K562 (cell line): ENCODE results near the gene ARRDC5. TPM values are rescaled to one million over a fixed set of nuclear protein-coding genes. Genes with fewer than 3 reads are reported as not detected.
A peak's percentile ranks its signal among the peaks of the same experiment; 100 is the strongest.

Experiments
- CCNT2 ChIP-seq: IDR thresholded peaks from 2 replicates; pipeline ENCODE4 v1.6.1; 2011; ENCODE audit warnings: borderline replicate concordance, low read depth, mild to moderate bottlenecking, moderate library complexity, mixed read lengths, low read length; ENCODE audit not compliant: insufficient read length; ENCODE audit errors: extremely low read depth
- CREB3L1 ChIP-seq: fragments of 450-650 bp; IDR thresholded peaks from 2 replicates; pipeline ENCODE4 v1.6.1; 2014; ENCODE audit warnings: low read depth, mild to moderate bottlenecking, moderate library complexity, borderline replicate concordance
- HDAC8 ChIP-seq: fragments of 450-650 bp; IDR thresholded peaks from 2 replicates; pipeline ENCODE4 v1.6.1; 2016; ENCODE audit warnings: mild to moderate bottlenecking, missing genetic modification characterization, moderate library complexity, missing compliant biosample characterization
- HNRNPL ChIP-seq: fragments of 200-400 bp; formaldehyde crosslinking; IDR thresholded peaks from 2 replicates; pipeline ENCODE4 v1.6.1; 2017; ENCODE audit warnings: low read depth, mild to moderate bottlenecking, low read length
- KLF6 ChIP-seq: fragments of 250-450 bp; sonication (Bioruptor Pico); IDR thresholded peaks from 2 replicates; pipeline ENCODE4 v1.4.0; 2020; ENCODE audit warnings: mild to moderate bottlenecking, moderate library complexity, borderline replicate concordance
- POLR2AphosphoS5 ChIP-seq: IDR thresholded peaks from 2 replicates; pipeline ENCODE4 v1.6.1; 2011; ENCODE audit warnings: mild to moderate bottlenecking, low read depth, low read length, moderate library complexity; ENCODE audit not compliant: control insufficient read depth, insufficient read depth
- RBM39 ChIP-seq: fragments of 200-400 bp; formaldehyde crosslinking; optimal IDR thresholded peaks from 2 replicates; pipeline ENCODE3; 2018; ENCODE audit warnings: low read depth, low read length
- SMARCC2 ChIP-seq: fragments of 450-650 bp; IDR thresholded peaks from 2 replicates; pipeline ENCODE4 v1.6.1; 2017; ENCODE audit warnings: antibody characterized with exemption, moderate library complexity, mild to moderate bottlenecking, low read depth
- SP1 ChIP-seq: sonication (generic); formaldehyde crosslinking; IDR thresholded peaks from 2 replicates; pipeline ENCODE4 v1.8.1; 2022; ENCODE audit warnings: mild to moderate bottlenecking, missing genetic modification reagents
- TBP ChIP-seq: optimal IDR thresholded peaks from 2 replicates; pipeline ENCODE3; 2011; ENCODE audit warnings: low read depth, low read length, improper control_type of control experiment
- TFAM ChIP-seq: fragments of 250-450 bp; sonication (Bioruptor Pico); conservative IDR thresholded peaks from 2 replicates; pipeline ENCODE4 v1.5.0; 2021; ENCODE audit warnings: mild to moderate bottlenecking, moderate library complexity
- ZFX ChIP-seq: sonication (generic); formaldehyde crosslinking; IDR thresholded peaks from 2 replicates; pipeline ENCODE4 v1.8.0; 2022; ENCODE audit warnings: mild to moderate bottlenecking, missing genetic modification reagents, moderate library complexity
- ZNF589 ChIP-seq: fragments of 200-800 bp; sonication (Bioruptor generic); IDR thresholded peaks from 2 replicates; pipeline ENCODE4 v1.6.1; 2016; ENCODE audit warnings: low read depth, missing genetic modification characterization, missing compliant biosample characterization
- ZNF609 ChIP-seq: sonication (generic); formaldehyde crosslinking; IDR thresholded peaks from 2 replicates; pipeline ENCODE4 v1.8.1; 2023; ENCODE audit warnings: missing genetic modification reagents, mild to moderate bottlenecking, borderline replicate concordance
- ZNF644 ChIP-seq: fragments of 200-800 bp; sonication (Bioruptor generic); IDR thresholded peaks from 2 replicates; pipeline ENCODE4 v1.6.1; 2016; ENCODE audit warnings: low read depth, missing genetic modification characterization, missing compliant biosample characterization
- ZNF764 ChIP-seq: fragments of 250-450 bp; sonication (Bioruptor Pico); IDR thresholded peaks from 2 replicates; pipeline ENCODE4 v1.4.0; 2020; ENCODE audit warnings: low read depth, mild to moderate bottlenecking, moderate library complexity
- polyA plus RNA-seq, 8 experiments: library from polyadenylated mRNA; depleted of rRNA in 4 of 8; stranded (reverse) in 5 of 8; unstranded in 3 of 8; fragments of >200 nt; fragmentation: Nextera tagmentation in 2 of 8; fragmentation: Illumina TruSeq in 1 of 8; extraction: Ambion mirVana in 2 of 8; extraction: Trizol in 1 of 8; gene quantifications; 2 replicates each; pipeline versions ENCODE4 v1.2.1 to v1.2.3, GENCODE V29; 2011 to 2014; ENCODE audit warnings: inconsistent platforms in 1 of 8, missing spikeins in 1 of 8
- total RNA-seq, 7 experiments: library from RNA; depleted of rRNA in 6 of 7; stranded (reverse); fragments of >200 nt in 6 of 7; fragmentation: Illumina TruSeq in 2 of 7; extraction: Trizol in 2 of 7; gene quantifications; 2 replicates each; pipeline versions ENCODE4 v1.2.1 to v1.2.3, GENCODE V29; 2011 to 2021; ENCODE audit warnings: low replicate concordance in 1 of 7
- TF ChIP-seq, protein P1 (sequence below): fragments of 450-650 bp; IDR thresholded peaks from 2 replicates; pipeline ENCODE4 v1.6.1; 2018; ENCODE audit not compliant: partially characterized antibody

ARRDC5 gene
- total and polyA plus RNA-seq, 9 of the 15 experiments (the other 6 are each of a cell fraction or from before 2014, with no cell fraction given) = not detected

DNA sequence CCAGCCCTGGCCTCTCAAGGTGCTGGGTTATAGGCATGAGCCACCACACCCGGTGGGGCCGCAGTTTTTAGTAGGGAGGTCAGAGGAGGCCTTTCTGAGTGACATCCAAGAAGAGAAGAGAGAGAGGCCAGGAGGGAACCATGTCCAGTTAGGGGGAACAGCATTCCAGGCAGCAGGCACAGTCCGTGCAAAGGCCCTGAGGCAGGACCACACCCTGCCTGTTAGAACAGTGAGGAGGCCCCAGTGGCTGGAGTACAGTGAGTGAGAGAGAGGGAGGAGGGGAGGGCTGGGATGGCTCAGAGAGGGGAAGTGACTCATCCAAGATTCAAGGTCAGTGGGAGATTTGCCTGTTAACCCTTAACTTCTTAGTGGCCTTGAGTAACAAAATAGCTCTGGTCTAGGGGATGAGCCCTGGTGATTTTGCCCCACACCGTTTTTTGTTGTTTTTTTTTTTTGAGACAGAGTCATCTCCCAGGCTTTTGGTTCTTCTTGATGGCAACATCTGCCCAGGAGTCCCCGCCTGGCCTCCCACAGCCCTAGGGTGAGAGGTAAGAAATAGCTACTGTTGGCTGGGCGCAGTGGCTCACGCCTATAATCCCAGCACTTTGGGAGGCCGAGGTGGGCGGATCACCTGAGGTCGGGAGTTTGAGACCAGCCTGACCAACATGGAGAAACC lies 32.5 kb downstream of the ARRDC5 start (continued):
- 0 out of 2 replicates have a peak, but pooled peaks have one; percentile 32 for TF ChIP-seq ZNF609
- TF ChIP-seq ZNF589 (CRISPR knock-in tag) = peak; percentile 81; the same call in 1 of the 2 replicates
- TF ChIP-seq CREB3L1 = no peak
- TF ChIP-seq, protein P1, sequence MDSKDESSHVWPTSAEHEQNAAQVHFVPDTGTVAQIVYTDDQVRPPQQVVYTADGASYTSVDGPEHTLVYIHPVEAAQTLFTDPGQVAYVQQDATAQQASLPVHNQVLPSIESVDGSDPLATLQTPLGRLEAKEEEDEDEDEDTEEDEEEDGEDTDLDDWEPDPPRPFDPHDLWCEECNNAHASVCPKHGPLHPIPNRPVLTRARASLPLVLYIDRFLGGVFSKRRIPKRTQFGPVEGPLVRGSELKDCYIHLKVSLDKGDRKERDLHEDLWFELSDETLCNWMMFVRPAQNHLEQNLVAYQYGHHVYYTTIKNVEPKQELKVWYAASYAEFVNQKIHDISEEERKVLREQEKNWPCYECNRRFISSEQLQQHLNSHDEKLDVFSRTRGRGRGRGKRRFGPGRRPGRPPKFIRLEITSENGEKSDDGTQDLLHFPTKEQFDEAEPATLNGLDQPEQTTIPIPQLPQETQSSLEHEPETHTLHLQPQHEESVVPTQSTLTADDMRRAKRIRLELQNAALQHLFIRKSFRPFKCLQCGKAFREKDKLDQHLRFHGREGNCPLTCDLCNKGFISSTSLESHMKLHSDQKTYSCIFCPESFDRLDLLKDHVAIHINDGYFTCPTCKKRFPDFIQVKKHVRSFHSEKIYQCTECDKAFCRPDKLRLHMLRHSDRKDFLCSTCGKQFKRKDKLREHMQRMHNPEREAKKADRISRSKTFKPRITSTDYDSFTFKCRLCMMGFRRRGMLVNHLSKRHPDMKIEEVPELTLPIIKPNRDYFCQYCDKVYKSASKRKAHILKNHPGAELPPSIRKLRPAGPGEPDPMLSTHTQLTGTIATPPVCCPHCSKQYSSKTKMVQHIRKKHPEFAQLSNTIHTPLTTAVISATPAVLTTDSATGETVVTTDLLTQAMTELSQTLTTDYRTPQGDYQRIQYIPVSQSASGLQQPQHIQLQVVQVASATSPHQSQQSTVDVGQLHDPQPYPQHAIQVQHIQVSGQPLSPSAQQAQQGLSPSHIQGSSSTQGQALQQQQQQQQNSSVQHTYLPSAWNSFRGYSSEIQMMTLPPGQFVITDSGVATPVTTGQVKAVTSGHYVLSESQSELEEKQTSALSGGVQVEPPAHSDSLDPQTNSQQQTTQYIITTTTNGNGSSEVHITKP = peak; percentile 93
- TF ChIP-seq KLF6 (CRISPR knock-in tag) = peak; percentile 64; the same call in 1 of the 2 replicates
- TF ChIP-seq SMARCC2 = peak; percentile 87
- TF ChIP-seq CCNT2 = peak; percentile 40
- no peak for TF ChIP-seq ZNF644
- TF ChIP-seq RBM39 = peak; percentile 87
- no peak for TF ChIP-seq TBP
- TF ChIP-seq HDAC8 (tag) = no peak
- peak; percentile 71 for TF ChIP-seq ZFX (CRISPR knock-in tag)
- TF ChIP-seq ZNF764 (CRISPR knock-in tag) = no peak
- peak; percentile 39; the same call in 1 of the 2 replicates for TF ChIP-seq POLR2AphosphoS5
- TF ChIP-seq TFAM (CRISPR knock-in tag) = no peak
- TF ChIP-seq HNRNPL = no peak
- peak; percentile 74 for TF ChIP-seq SP1 (CRISPR knock-in tag)
